Amniotic stem cell (primary cell): ENCODE results near the gene TET2.
"Not testable (repeated sequence)": the region's sequence is repeated elsewhere in the genome, so short reads cannot be mapped to it uniquely, and the experiment has no call there.

Experiments
- DNase-seq: peaks from one replicate; lab custom pipeline; 2025; lab: John Stamatoyannopoulos, UW

TET2 gene

DNA sequence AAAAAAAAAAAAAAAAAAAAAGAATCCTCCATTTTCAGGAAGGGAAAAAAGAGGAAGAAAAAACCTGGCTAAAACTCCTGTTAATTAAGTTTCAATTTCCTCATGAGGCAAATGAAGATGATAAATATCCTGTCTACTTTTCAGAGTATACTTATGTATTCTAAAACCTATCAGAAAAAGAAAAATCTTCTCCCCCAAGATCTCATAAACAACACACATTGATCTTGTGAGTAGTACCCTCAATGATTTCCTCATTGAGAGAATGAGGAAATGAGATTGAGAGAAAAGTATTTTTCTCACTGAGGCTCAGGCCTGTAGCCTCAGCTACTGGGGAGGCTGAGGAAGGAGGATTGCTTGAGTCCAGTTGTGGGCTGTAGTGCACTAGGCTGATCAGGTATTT, 146.7 kb downstream of the TET2 start:
- DNase-seq, result no peak

DNA sequence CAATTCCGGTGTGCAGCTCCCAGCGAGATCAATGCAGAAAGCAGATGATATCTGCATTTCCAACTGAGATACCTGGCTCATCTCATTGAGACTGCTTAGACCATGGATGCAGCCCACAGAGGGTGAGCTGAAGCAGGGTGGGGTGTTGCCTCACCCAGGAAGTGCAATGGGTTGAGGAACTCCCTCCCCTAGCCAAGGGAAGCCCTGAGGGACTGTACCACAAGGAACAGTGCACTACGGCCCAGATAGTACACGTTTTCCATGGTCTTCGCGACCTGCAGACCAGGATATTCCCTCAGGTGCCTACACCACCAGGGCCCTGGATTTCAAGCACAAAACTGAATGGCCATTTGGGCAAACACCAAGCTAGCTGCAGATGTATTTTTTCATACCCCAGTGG, 150.0 kb downstream of the TET2 start:
- no peak for DNase-seq

DNA sequence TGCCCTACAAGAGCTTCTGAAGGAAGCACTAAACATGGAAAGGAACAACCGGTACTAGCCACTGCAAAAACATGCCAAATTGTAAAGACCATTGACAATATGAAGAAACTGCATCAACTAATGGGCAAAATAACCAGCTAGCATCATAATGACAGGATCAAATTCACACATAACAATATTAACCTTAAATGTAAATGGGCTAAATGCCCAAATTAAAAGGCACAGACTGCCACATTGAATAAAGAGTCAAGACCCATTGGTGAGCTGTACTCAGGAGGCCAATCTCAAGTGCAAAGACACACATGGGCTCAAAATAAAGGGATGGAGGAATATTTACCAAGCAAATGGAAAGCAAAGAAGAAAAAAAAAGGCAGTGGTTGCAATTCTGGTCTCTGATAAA, 152.4 kb downstream of the TET2 start:
- DNase-seq, result not testable (repeated sequence)

DNA sequence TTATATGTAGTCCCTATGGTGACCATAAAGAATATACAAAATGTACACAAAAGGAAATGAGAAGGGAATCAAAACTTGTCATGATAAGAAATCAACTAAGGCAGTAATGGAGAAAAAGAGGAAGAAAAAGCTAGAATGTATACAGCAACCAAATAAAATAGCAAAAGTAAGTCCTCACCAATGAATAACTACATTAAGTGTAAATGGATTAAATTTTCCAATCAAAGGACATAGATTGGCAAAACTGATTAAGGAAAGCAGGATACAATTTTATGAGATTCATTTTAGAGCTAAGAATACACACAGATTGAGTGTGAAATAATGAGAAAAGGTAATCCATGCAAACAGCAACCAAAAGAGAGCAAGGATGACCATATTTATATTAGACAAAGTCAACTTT, 157.4 kb downstream of the TET2 start:
- DNase-seq, result no peak

DNA sequence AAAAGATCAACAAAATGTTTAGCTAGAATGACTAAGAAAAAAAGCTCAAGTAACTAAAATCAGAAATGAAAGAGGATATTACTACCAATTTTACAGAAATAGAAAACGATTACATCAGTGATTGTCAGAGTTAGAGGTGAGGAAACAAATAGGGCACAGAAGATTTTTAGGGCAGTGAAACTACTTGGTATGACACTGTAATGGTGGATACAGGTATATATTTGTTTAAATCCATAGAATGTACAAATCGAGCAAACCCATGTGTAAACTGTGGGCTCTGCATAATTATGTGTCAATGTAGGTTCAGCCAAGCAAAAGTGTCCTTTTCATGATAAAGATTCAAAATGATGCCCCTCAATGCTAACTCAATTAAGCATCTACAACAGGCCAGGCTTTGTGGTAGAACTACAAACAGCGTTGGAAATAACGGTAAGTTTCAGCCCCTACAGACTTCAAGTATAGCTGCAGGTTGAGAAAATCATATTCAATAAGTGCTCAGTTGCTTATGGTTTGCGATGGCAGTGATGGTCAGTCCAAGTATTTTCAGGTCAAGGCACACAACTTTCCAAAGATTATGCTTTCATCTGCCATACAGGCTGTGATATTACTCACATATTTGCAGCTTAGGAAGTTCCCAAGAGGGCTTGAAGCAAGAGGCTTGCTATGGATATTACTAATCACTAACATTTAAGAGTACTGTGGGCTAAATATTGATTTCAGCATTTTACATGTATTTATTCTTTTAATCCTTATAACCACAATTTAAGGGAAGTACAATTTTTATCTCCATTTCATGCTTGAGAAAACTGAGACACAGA, 158.6 kb downstream of the TET2 start:
- no peak for DNase-seq

DNA sequence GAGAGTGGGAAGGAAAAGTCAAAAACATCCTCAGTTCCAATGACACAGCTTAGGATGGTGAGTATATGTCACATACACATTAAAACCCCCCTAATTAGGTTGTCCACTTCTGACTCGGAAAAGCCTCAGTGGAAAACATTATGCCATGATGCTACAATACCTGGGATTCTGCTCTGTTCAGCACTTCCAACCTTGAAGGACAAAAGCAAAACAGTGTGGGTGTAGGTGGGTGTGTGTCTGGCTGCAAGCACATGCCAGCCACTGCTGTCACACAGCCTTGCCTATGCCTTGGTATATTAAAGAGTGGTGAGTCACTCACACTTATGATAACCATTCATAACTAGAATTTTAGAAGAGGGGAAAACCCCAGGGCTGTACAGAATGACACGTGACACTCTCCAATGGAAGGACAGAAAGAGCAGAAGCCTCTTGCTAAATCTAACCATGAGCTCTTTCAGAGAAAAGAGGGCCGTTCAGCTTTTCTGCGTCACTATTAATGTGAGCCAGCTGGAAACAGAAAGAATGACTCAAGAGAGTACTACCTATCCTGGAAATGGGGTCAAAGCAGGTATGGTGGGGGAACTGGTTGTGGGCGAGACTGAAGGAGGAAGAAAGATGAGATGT, 159.6 kb downstream of the TET2 start:
- DNase-seq, result no peak

DNA sequence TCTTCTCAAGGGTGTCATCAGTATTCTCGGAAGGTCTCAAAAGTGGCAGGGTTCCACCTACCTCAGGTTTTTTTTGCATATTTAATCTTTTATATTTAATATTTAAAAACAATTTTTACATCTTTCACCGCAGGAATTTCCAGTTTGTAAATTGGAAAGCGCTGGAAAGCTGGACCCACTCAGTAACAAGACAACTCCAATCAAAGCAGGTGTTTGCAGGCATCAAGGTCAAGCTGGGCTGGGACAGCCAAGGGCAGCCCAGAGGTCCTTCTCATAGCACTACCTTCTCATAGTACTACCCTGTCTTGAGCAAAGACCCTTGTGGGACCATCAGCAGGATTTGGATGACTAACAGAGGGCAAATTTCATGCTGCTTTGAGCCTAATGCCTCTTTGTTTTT, 160.1 kb downstream of the TET2 start:
- no peak for DNase-seq

DNA sequence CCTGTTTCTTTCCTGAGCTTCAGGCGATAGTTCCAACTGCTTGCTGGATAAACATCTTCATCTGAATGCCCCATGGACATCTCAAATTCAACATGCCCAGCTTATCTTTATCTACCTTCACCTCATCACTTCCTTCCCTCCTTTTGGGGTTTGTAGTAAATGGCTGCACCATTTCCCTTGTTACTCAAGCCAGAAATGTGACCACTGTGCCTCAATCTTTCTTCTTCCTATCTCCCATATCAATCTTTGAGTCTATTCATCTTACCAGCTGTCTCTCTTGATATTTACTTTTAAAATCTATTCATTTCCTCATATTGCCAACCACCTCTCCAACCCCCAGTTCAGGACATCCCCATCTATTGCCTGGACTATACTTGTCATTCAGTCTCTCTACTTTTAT, 171.8 kb downstream of the TET2 start:
- DNase-seq, result no peak

DNA sequence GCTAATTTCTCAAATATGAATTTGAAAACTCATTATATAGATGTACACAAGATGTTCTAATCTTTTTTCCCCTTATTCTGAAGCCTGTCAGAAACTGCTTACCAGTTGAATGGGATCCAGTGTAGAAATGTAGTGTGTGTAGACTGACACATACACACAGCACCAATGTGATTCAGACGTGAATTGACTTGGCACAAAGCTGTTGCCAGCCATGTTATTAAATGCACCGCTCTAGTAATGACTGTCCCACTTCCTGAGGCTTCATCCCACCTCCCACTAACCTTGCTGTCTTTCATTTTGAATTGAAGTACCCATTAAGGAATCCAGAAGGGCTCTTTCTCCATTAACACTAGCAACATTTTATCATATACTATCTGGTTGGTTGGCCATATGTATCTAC, 180.5 kb downstream of the TET2 start:
- no peak for DNase-seq

DNA sequence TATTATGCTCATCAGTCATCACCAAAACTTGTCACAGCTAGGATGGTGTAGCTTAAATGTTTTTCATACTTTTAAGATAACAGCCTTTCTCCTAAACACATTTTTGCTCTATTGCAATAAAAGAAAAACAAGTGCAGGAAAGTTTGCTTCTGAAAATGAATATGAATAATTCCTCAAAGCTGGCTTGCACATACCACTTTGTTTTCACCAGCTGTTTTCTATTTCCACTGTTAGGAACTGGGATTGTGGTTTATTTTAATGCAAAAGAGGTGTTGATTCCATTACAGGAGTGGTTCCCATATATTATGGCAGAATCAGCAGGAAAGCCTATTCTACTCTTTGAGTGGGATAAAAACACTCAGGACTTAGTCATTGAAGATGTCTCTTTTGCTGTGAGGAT, 181.3 kb downstream of the TET2 start:
- DNase-seq, result no peak

DNA sequence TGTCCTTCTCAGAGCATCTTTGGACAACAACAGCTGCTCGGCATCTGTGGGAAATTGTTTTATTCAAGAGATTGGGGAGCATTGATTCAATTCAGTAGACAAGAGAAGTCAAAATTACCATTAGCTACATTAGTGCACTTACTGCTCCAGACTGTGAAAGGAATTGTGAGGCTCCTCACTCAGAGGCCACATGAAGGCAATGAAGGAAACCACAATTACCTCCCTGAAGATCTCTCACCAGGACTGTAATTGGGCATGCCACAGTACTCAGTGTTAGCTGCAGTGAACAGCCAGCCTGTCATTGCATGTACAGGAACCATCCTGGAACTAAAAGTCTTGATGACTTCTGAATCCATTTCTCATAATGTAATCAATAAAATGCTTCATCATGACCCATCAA, 182.4 kb downstream of the TET2 start:
- DNase-seq, result no peak
